Activated CD8-positive, alpha-beta T cell treated with anti-CD3 and anti-CD28 coated beads for 36 hours (primary cell): ENCODE measurements around the gene P3R3URF. TPM values are rescaled to one million over a fixed set of nuclear protein-coding genes. Genes with fewer than 3 reads are reported as not detected.

Source experiments
- ATAC-seq: fragments of 200-7000 bp; cut with Tn5 transposase; one replicate; pipeline ENCODE4 v1.10.0; 2021; ENCODE audit warnings: mild to moderate bottlenecking, moderate library complexity
- CTCF ChIA-PET: fragments of 350-600 bp; sonication (Branson Sonifier 250); formaldehyde crosslinking; loops from one replicate; lab custom pipeline; 2021; ENCODE audit warnings: antibody characterized with exemption; lab: Charles Lee
- POLR2A ChIA-PET: fragments of 350-600 bp; sonication (Branson Sonifier 250); formaldehyde crosslinking; loops from one replicate; lab custom pipeline; 2021; ENCODE audit warnings: antibody characterized with exemption; lab: Charles Lee
- DNase-seq: peaks from one replicate; pipeline ENCODE4 v3.0.0-alpha.2; 2020
- H3K27ac Mint-ChIP-seq: one replicate; pipeline ENCODE4 v1.8.0; 2021; ENCODE audit warnings: mild to moderate bottlenecking, mixed read lengths
- H3K27me3 Mint-ChIP-seq: one replicate; pipeline ENCODE4 v1.8.0; 2021; ENCODE audit warnings: mixed read lengths
- H3K36me3 Mint-ChIP-seq: one replicate; pipeline ENCODE4 v1.8.0; 2021; ENCODE audit warnings: low read depth, mixed read lengths
- H3K4me1 Mint-ChIP-seq: one replicate; pipeline ENCODE4 v1.8.0; 2021; ENCODE audit warnings: low read depth, mixed read lengths
- H3K4me3 Mint-ChIP-seq: one replicate; pipeline ENCODE4 v1.8.0; 2021; ENCODE audit warnings: mild to moderate bottlenecking, moderate library complexity, mixed read lengths
- H3K9me3 Mint-ChIP-seq: one replicate; pipeline ENCODE4 v1.8.0; 2021; ENCODE audit warnings: mixed read lengths
- intact Hi-C: fragments of 100-400 bp; cut with micrococcal nuclease; formaldehyde crosslinking; loops from one replicate; pipeline ENCODE4 v1.10.0; 2022
- total RNA-seq, 2 experiments: library from RNA; stranded (reverse); gene quantifications; one replicate each; pipeline ENCODE4 v1.2.3, GENCODE V29; 2021
- TF ChIP-seq, protein P1 (sequence below): fragments of 200-600 bp; IDR thresholded peaks from one replicate; pipeline ENCODE4 v1.8.0; 2022; ENCODE audit warnings: antibody characterized with exemption, mild to moderate bottlenecking

Gene P3R3URF
- total RNA-seq, 2 experiments from 2014 or later = not detected

DNA sequence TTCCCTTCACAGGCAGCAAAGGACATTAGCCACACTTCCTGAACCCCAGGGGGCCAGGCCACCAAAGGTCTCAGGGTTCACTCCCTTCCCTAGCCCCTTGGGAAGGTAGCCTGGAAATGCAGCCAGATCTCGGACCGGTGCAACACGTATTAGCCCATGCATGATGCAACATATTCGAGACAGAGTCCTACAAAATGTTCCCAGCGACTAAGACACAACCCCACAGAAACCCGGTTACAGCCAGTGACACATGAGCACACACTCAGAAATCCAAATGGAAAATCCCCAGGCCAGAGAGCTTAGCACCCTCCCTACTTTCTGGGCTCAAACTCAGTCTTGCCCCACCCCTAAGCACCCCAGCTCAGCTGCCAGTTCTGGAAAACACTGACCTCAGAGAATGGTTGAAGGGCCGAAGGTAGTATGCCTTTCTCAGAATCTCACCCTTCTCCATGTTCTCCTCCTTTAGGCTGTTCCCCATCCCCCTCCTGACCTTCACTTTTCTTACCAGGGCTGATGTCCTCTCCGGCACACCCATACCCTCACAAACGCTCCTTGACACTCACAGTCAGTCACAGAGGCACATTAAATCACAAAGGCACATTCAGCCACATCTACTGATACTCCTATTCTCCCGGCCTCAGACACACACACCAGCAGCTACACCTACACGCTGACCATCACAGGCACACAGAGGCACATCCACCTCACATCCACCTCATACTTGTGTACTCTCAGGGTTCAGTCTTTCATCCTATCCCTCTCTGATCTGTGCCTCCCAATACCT, 1.6 kb downstream of the P3R3URF start, which contains the start of gene TSPAN1:
TSPAN1 (plus strand) TSS at position 640 of the 784 bp plus-strand sequence. CDS start 6,021 bp downstream, outside the sequence.
- intact Hi-C loops = no loop called here
- no peak within 1 kb of the TSS for H3K4me3 Mint-ChIP-seq
- H3K9me3 Mint-ChIP-seq = no peaks in the 10 kb centered on the region
- no peaks in the 10 kb centered on the region for H3K4me1 Mint-ChIP-seq
- ChIA-PET CTCF (interaction anchor here (0.9 to 1.0 kb wide), 2 partner anchors 136 to 137 kb away, joined by 3 to 4 read pairs; no protein-coding TSS in a partner anchor), POLR2A (no interaction called here)
- H3K36me3 Mint-ChIP-seq = no peaks in the 10 kb centered on the region
- DNase-seq (no peak), ATAC-seq (no peak)
- TF ChIP-seq, protein P1, sequence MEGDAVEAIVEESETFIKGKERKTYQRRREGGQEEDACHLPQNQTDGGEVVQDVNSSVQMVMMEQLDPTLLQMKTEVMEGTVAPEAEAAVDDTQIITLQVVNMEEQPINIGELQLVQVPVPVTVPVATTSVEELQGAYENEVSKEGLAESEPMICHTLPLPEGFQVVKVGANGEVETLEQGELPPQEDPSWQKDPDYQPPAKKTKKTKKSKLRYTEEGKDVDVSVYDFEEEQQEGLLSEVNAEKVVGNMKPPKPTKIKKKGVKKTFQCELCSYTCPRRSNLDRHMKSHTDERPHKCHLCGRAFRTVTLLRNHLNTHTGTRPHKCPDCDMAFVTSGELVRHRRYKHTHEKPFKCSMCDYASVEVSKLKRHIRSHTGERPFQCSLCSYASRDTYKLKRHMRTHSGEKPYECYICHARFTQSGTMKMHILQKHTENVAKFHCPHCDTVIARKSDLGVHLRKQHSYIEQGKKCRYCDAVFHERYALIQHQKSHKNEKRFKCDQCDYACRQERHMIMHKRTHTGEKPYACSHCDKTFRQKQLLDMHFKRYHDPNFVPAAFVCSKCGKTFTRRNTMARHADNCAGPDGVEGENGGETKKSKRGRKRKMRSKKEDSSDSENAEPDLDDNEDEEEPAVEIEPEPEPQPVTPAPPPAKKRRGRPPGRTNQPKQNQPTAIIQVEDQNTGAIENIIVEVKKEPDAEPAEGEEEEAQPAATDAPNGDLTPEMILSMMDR = no peak
- no peak within 1 kb of the TSS for H3K27ac Mint-ChIP-seq
- H3K27me3 Mint-ChIP-seq = no peaks in the 10 kb centered on the region

DNA sequence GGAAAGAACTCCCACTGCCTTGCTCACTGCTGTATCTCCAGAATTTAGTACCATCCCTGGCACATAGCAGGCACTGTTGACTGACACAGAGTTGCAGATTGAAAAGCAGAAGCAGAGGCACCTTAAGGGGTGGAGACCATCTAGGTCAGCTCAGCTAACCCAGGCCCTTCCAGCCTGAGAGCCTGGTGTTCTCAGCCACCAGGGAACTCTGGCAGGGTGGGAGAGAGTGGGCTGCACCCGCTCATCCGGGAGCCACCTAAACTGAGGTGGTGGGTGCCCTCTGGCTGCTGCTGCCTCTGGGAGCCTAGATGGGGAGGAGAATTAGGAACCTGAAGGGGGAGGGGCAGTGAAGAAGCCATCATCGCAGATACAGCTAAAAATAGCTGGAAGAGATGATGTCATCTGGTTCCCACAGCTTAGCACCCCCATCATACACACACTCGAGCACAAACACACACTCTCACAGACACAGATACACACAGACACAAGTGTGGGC, 2.9 kb downstream of the P3R3URF start:
- intact Hi-C loops = no loop called here
- Mint-ChIP-seq H3K9me3 (no peaks in the 10 kb centered on the region), H3K4me1 (no peaks in the 10 kb centered on the region), H3K27ac (no peak overlapping the region), H3K36me3 (no peaks in the 10 kb centered on the region), H3K27me3 (no peaks in the 10 kb centered on the region), H3K4me3 (no peak overlapping the region)
- ChIA-PET POLR2A (no interaction called here), CTCF (interaction anchor here (1.9 kb wide), 1 partner anchor 50 kb away, joined by 7 read pairs; no protein-coding TSS in a partner anchor)
- TF ChIP-seq, protein P1 = no peak
- ATAC-seq = no peak
- no peak for DNase-seq

DNA sequence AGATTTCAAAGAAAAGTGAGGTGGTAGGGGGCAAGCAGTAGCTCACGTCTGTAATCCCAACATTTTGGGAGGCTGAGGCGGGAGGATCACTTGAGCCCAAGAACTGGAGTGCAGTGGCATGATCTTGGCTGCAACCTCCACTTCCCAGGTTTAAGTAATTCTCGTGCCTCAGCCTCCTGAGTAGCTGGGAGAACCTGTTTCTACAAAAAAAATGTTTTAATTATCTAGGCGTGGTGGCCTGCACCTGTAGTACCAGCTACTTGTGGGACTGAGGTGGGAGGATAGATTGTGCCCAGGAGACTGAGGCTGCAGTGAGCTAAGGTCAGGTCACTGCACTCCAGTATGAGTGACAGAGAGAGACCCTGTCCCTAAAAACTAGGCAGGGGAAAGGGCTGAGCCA, 4.0 kb downstream of the P3R3URF start:
- H3K27me3 Mint-ChIP-seq = no peaks in the 10 kb centered on the region
- H3K4me1 Mint-ChIP-seq = peaks cover 5% of the 10 kb centered on the region
- ChIA-PET CTCF (interaction anchor here (1.2 to 1.9 kb wide), 2 partner anchors 52 kb away, joined by 3 to 7 read pairs; no protein-coding TSS in a partner anchor), POLR2A (interaction anchor here (0.8 kb wide), 1 partner anchor 45 kb away, joined by 4 read pairs; no protein-coding TSS in a partner anchor)
- H3K4me3 Mint-ChIP-seq = no peak overlapping the region
- intact Hi-C loops = no loop called here
- no peak for ATAC-seq
- H3K36me3 Mint-ChIP-seq = no peaks in the 10 kb centered on the region
- H3K27ac Mint-ChIP-seq = no peak overlapping the region
- no peaks in the 10 kb centered on the region for H3K9me3 Mint-ChIP-seq
- no peak for DNase-seq
- TF ChIP-seq, protein P1 = no peak

DNA sequence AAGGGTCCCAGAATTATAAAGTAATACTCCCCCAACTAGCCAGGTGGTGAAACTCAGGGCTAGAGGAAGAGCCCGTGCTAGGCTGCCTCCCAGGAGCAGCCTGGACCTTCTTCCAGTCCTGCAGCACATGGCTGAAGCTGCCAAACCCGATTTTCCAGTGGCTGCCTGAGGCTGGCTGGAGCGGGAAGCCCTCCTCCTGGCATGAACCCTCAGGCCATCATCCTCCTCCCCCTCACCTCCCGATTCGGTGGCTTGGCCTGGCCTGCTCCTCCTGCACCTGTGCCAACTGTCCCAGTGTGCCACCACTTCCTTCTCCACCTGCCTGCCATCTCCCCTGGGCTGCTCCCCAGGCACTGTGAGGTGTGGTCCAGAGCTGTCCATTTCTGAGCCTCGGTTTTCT, 4.4 kb downstream of the P3R3URF start:
- H3K27me3 Mint-ChIP-seq = no peaks in the 10 kb centered on the region
- no peaks in the 10 kb centered on the region for H3K36me3 Mint-ChIP-seq
- TF ChIP-seq, protein P1 = no peak
- intact Hi-C loops = no loop called here
- ATAC-seq (no peak), DNase-seq (no peak)
- no peak overlapping the region for H3K4me3 Mint-ChIP-seq
- ChIA-PET CTCF (interaction anchor here (1.2 kb wide), 1 partner anchor 52 kb away, joined by 3 read pairs; no protein-coding TSS in a partner anchor), POLR2A (interaction anchor here (0.8 kb wide), 1 partner anchor 45 kb away, joined by 4 read pairs; no protein-coding TSS in a partner anchor)
- no peak overlapping the region for H3K27ac Mint-ChIP-seq
- peaks cover 10% of the 10 kb centered on the region for H3K4me1 Mint-ChIP-seq
- H3K9me3 Mint-ChIP-seq = no peaks in the 10 kb centered on the region
